HepG2 (cell line): ENCODE measurements around the gene TBC1D22A. TPM values are rescaled to one million over a fixed set of nuclear protein-coding genes. Genes with fewer than 3 reads are reported as not detected.

ENCODE experiments used
- ATAC-seq: fragments of 200-7000 bp; cut with Tn5 transposase; 3 replicates; pipeline ENCODE4 v1.9.1; 2020; ENCODE audit warnings: mild to moderate bottlenecking, moderate library complexity
- BruUV-seq: library from RNA; stranded (reverse); fragments of 400-500 nt; replicated peaks from 2 replicates; lab custom pipeline; 2021; lab: Mats Ljungman, UMichigan
- CTCF ChIA-PET: fragments of 300-600 bp; formaldehyde crosslinking; extraction: SDS; loops from one replicate; lab custom pipeline; 2021; ENCODE audit warnings: low total read pairs, inconsistent platforms, low intra/inter-chr PET ratio; lab: Yijun Ruan, JAX
- POLR2A ChIA-PET: fragments of 350-600 bp; sonication (Branson Sonifier 250); formaldehyde crosslinking; loops from one replicate; lab custom pipeline; 2020; ENCODE audit warnings: antibody characterized with exemption, inconsistent platforms; lab: Yijun Ruan, JAX
- DNase-seq: peaks from one replicate; pipeline ENCODE4 v3.0.0-alpha.2; 2015; ENCODE audit warnings: low spot score
- FAIRE-seq: peaks from 3 replicates; lab custom pipeline; 2011; peaks lifted over from hg19 to GRCh38; lab: Jason Lieb, UNC
- H2AFZ ChIP-seq: one replicate; pipeline ENCODE4 v1.6.1; 2011; ENCODE audit warnings: low read length, inconsistent platforms
- H3K27ac ChIP-seq: fragments of 300-600 bp; 3 replicates; pipeline ENCODE4 v1.8.0; 2011; ENCODE audit warnings: mixed run types, mild to moderate bottlenecking, mixed read lengths, low read length, inconsistent platforms; ENCODE audit not compliant: insufficient read depth; ENCODE audit errors: extremely low read length
- H3K27me3 ChIP-seq, 2 experiments: fragments of 200-600 bp in 1 of 2; 2 replicates in 1 of 2; 3 replicates in 1 of 2; pipeline versions ENCODE4 v1.6.0 to v1.8.0; 2011; ENCODE audit warnings: low read length in 2 of 2, mild to moderate bottlenecking in 2 of 2, moderate library complexity in 2 of 2, inconsistent platforms in 1 of 2; ENCODE audit not compliant: insufficient read depth in 2 of 2, control insufficient read depth in 1 of 2
- H3K36me3 ChIP-seq, 2 experiments: fragments of 200-600 bp in 1 of 2; replicated peaks in 1 of 2; 2 replicates in 1 of 2; 3 replicates in 1 of 2; pipeline versions ENCODE4 v1.5.1 to v1.8.0; 2011; ENCODE audit warnings: low read length in 2 of 2, inconsistent platforms in 1 of 2; ENCODE audit not compliant: insufficient read depth in 2 of 2, control insufficient read depth in 1 of 2
- H3K4me1 ChIP-seq: 2 replicates; pipeline ENCODE4 v1.5.1; 2012; ENCODE audit warnings: low read length, inconsistent platforms; ENCODE audit not compliant: insufficient read depth
- H3K4me2 ChIP-seq: 2 replicates; pipeline ENCODE4 v1.6.0; 2011; ENCODE audit warnings: low read depth, low read length, inconsistent platforms
- H3K4me3 ChIP-seq, 3 experiments: fragments of 200-600 bp in 1 of 3; sonication (generic), shearing (Covaris generic) in 1 of 3; replicated peaks in 1 of 3; 2 replicates each; pipeline ENCODE4 v1.5.1; 2011 to 2016; ENCODE audit warnings: low read length in 3 of 3, inconsistent platforms in 2 of 3, low read depth in 2 of 3, mild to moderate bottlenecking in 2 of 3, control low read depth in 1 of 3, mixed read lengths in 1 of 3; ENCODE audit not compliant: insufficient read depth in 1 of 3
- H3K79me2 ChIP-seq: one replicate; pipeline ENCODE4 v1.6.1; 2011; ENCODE audit warnings: low read length, inconsistent platforms; ENCODE audit not compliant: insufficient read depth
- H3K9ac ChIP-seq: 2 replicates; pipeline ENCODE4 v1.6.0; 2011; ENCODE audit warnings: mild to moderate bottlenecking, low read depth, low read length, inconsistent platforms; ENCODE audit not compliant: insufficient read depth
- H3K9me3 ChIP-seq: 2 replicates; pipeline ENCODE4 v1.5.1; 2012; ENCODE audit warnings: mild to moderate bottlenecking, low read length
- H4K20me1 ChIP-seq: 2 replicates; pipeline ENCODE4 v1.6.0; 2011; ENCODE audit warnings: inconsistent platforms, mild to moderate bottlenecking, low read length, moderate library complexity; ENCODE audit not compliant: insufficient read depth
- ATF1 ChIP-seq: IDR thresholded peaks from 2 replicates; pipeline ENCODE4 v1.6.1; 2016; ENCODE audit warnings: mild to moderate bottlenecking, control low read depth
- HCFC1 ChIP-seq: fragments of 150-350 bp; IDR thresholded peaks from 2 replicates; pipeline ENCODE4 v1.6.1; 2014; ENCODE audit warnings: low read depth, low read length
- HOXA9 ChIP-seq: sonication (generic); formaldehyde crosslinking; IDR thresholded peaks from 2 replicates; pipeline ENCODE4 v1.8.1; 2022; ENCODE audit warnings: missing genetic modification reagents, mild to moderate bottlenecking, moderate library complexity, borderline replicate concordance
- IRX3 ChIP-seq: sonication (generic); formaldehyde crosslinking; IDR thresholded peaks from 2 replicates; pipeline ENCODE4 v1.8.1; 2023; ENCODE audit warnings: mild to moderate bottlenecking, low read depth, missing genetic modification reagents, borderline replicate concordance
- KLF6 ChIP-seq: IDR thresholded peaks from 2 replicates; pipeline ENCODE4 v1.8.0; 2016; ENCODE audit warnings: missing biosample characterization, missing genetic modification reagents
- MEF2D ChIP-seq: sonication (generic); formaldehyde crosslinking; IDR thresholded peaks from 2 replicates; pipeline ENCODE4 v1.5.1; 2020; ENCODE audit warnings: mild to moderate bottlenecking, missing genetic modification reagents
- PLSCR1 ChIP-seq: sonication (generic); formaldehyde crosslinking; IDR thresholded peaks from 2 replicates; pipeline ENCODE4 v1.5.0; 2020; ENCODE audit warnings: missing genetic modification reagents, mild to moderate bottlenecking, borderline replicate concordance
- SRSF4 ChIP-seq: fragments of 200-400 bp; formaldehyde crosslinking; IDR thresholded peaks from one replicate; pipeline ENCODE4 v1.6.1; 2018; ENCODE audit warnings: mild to moderate bottlenecking, low read depth, low read length, moderate library complexity; ENCODE audit not compliant: poor library complexity, severe bottlenecking
- ZNF260 ChIP-seq: sonication (generic); formaldehyde crosslinking; IDR thresholded peaks from 2 replicates; pipeline ENCODE4 v1.4.0; 2020; ENCODE audit warnings: missing genetic modification reagents, low read depth, mild to moderate bottlenecking, borderline replicate concordance
- ZNF569 ChIP-seq: sonication (generic); formaldehyde crosslinking; IDR thresholded peaks from 2 replicates; pipeline ENCODE4 v1.5.0; 2020; ENCODE audit warnings: mild to moderate bottlenecking, missing genetic modification reagents, moderate library complexity, borderline replicate concordance
- ZNF841 ChIP-seq: sonication (generic); formaldehyde crosslinking; IDR thresholded peaks from 2 replicates; pipeline ENCODE4 v1.8.1; 2023; ENCODE audit warnings: missing genetic modification reagents, borderline replicate concordance
- WGBS: methylation state at CpG from one replicate; pipeline ENCODE4 v1.1.6; 2017; ENCODE audit warnings: low lambda C conversion rate; 5-methylcytosine and 5-hydroxymethylcytosine counted together
- in situ Hi-C: cut with HindIII; loops from 2 replicates; pipeline ENCODE4 v1.10.0; 2017; ENCODE audit warnings: low pct_unique_long_range_greater_than_20kb; ENCODE audit not compliant: extremely low pct_ligation_motif_present
- intact Hi-C: fragments of 100-400 bp; cut with micrococcal nuclease; formaldehyde crosslinking; loops from one replicate; pipeline ENCODE4 v1.10.0; 2022; ENCODE audit not compliant: unreplicated experiment
- polyA plus RNA-seq, 8 experiments: library from polyadenylated mRNA; depleted of rRNA in 3 of 8; stranded (reverse) in 7 of 8; unstranded in 1 of 8; fragments of >200 nt; fragmentation: Illumina TruSeq in 4 of 8; extraction: Trizol in 4 of 8; gene quantifications; 2 replicates each; pipeline versions ENCODE4 v1.2.1 to v1.2.3, GENCODE V29; 2011 to 2016; ENCODE audit warnings: low read depth in 4 of 8, missing spikeins in 1 of 8, mixed read lengths in 1 of 8; ENCODE audit not compliant: insufficient read depth in 1 of 8
- total RNA-seq, 5 experiments: library from RNA; depleted of rRNA; stranded (reverse); fragments of >200 nt; fragmentation: Illumina TruSeq; extraction: Trizol; gene quantifications; 2 replicates each; pipeline ENCODE4 v1.2.3, GENCODE V29; 2016; ENCODE audit warnings: low read depth in 1 of 5

The TBC1D22A gene
- total and polyA plus RNA-seq, 2 of the 13 experiments (the other 11 are each of a cell fraction or from before 2014, with no cell fraction given): 17.3 to 18.0 TPM

DNA sequence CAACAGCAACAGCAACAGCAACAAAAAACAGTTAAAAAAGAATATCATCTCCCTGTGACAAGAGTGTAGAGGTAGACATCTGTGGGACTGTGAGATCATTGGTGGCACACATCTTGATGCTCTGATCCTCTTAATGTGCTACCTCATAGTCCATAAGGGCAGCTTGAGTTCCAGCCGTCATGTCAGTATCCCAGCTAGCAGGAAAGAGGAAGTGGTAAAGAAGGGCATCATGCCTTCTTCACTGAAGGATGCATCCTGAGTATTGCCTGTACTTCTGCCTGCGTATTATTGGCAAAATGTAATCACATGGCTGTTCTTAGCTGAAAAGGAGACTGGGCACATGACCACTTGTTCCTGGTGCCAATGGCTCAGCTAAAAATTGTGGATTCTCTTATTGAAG lies 314.3 kb downstream of the TBC1D22A start:
- Histone ChIP-seq H3K36me3 (no peaks in the 10 kb centered on the region), H3K4me3 (no peak overlapping the region), H3K4me1 (no peaks in the 10 kb centered on the region), H3K79me2 (no peaks in the 10 kb centered on the region), H2AFZ (no peak overlapping the region), H3K4me2 (no peak overlapping the region), H3K9me3 (peaks cover 5% of the 10 kb centered on the region; the same call in 1 of the 2 replicates), H3K27ac (no peak overlapping the region), H4K20me1 (no peaks in the 10 kb centered on the region), H3K9ac (no peak overlapping the region), H3K27me3 (no peaks in the 10 kb centered on the region)
- ChIA-PET CTCF (no interaction called here), POLR2A (no interaction called here)
- no peak for TF ChIP-seq KLF6
- no peak for TF ChIP-seq HOXA9 (CRISPR knock-in tag)
- TF ChIP-seq SRSF4: no peak
- no peak for TF ChIP-seq MEF2D
- TF ChIP-seq ATF1 (CRISPR knock-in tag): no peak
- no peak for TF ChIP-seq ZNF841 (CRISPR knock-in tag)
- no peak for TF ChIP-seq HCFC1
- no peak for TF ChIP-seq ZNF569 (CRISPR knock-in tag)
- TF ChIP-seq PLSCR1 (CRISPR knock-in tag): no peak
- no peak for TF ChIP-seq ZNF260
- TF ChIP-seq IRX3 (CRISPR knock-in tag): no peak
- intact Hi-C loops (no loop called here), in situ Hi-C loops (no loop called here)
- FAIRE-seq (no peak), DNase-seq (no peak), ATAC-seq (no peak)
- WGBS: 95% methylated on average over 2 of the region's 2 CpGs
- BruUV-seq: no TSS peak
